NAMALWA (cell line): ENCODE results near the gene ACSM6.

ENCODE experiments used
- DNase-seq: peaks from one replicate; pipeline ENCODE4 v3.0.0-alpha.2; 2015; ENCODE audit warnings: low spot score

The ACSM6 gene

DNA sequence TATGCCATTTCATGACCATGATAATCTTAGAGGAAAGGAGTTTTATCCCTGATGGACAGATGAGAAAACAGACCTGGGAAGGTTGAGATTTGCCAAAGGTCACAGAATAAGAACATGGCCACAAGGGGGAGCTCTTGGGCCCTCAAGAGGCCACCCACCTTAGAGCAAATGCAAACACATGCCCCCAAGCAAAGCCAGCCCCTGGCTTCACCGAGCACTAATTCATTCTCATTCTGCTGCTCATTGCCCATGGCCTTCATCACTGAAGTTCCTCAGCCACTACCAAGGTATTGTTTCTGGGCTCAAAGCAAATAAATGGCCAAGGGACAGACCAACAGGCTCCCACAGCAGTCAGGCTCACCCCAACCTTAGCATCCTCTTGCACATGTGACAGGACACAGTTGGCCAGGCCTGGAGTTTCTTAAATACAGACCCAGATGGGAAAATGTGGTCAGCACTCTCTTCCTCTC lies 52.6 kb downstream of the ACSM6 start:
- DNase-seq, result peak; percentile 83

DNA sequence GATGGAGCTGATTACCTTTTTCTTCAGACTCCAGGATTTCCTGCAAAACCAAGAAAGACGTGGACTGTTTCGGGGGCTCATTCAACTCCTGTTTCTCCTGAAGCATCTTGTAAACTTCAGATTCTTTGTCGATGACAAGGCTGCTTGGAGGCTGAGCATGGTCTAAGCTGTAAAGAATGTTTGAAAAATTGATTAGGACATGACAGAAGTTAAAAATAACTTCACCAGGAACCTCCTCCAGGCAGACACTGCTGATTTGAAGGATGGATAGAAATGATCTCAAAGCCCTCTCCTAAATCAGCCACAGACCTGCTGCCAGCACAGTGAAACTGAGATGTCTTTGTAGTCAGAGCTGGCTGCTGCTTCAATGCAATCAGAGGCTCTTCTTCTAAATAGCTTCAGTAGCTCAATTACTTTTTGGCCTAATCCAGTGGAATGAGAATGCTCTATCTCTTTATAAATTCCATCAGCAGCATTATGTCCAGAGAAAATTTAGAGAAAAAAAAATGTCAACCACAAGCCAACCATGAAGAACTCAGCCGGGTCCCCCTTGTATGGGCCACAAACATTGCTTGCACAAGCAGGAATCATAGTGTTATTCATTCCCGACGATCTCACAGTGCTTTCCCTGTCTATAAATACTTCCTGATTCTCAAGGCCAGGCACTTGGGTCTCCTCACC lies 53.3 kb downstream of the ACSM6 start:
- DNase-seq, result no peak

DNA sequence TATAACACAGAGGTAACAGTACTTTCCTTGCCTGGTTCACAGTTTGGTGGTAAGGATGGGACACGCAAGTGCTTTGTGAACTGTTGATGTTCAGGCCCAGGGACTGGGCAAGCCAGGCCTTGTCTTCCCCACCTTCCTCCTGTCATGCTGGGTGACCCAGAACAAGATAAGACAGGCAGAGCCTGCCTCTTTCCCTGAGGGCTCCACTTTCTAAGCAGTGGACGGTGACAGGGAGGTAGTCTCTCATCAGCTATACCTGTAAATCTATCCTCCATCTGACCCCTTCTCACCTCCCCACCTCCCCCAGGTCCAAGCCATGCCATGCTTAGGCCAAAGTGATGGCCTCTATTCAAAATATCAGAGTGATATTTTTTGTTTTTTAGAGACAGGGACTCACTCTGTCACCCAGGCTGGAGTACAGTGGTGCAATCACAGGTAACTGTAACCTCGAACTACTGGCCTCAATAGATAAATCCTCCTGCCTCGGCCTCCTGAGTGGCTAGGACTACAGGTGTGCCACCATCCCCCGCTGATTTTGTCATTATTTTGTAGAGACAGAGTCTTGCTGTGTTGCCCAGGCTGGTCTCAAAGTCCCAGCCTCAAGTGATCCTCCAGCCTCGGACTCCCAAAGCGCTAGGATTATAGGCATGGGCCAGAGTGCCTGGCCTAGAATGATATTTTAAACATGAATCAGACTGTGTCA lies 54.0 kb downstream of the ACSM6 start:
- DNase-seq, result no peak

GRCh38 chr10:95248989-95249388 lies 55.0 kb downstream of the ACSM6 start:
- no peak for DNase-seq

GRCh38 chr10:95249467-95249866 lies 55.4 kb downstream of the ACSM6 start:
- no peak for DNase-seq

DNA sequence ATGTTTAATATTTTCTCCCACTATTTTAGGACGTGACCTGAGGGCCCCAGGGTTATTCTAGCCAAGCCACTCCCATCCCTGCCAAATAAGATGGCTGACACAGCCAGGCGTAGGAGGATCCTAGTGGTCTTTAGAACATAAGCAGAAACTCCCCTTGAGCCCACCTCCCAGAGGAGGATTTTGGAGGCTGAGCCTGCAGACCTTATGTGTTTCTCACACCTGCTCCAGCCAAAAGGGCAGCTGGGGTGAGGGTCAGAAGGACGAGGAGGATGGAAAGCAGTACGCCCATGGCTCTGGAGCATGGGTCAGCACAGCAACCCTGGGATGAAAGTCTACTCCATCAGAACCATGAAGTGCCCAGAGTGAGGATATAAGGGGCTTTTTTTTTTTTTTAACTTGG lies 56.8 kb downstream of the ACSM6 start:
- no peak for DNase-seq

- DNase-seq, result no peak
These were observed 59.0 kb downstream of the ACSM6 start for GRCh38 chr10:95253007-95253406.

- DNase-seq, result no peak
These were observed 59.6 kb downstream of the ACSM6 start for GRCh38 chr10:95253686-95254085.

- no peak for DNase-seq
These were observed 60.6 kb downstream of the ACSM6 start for GRCh38 chr10:95254629-95255028.

DNA sequence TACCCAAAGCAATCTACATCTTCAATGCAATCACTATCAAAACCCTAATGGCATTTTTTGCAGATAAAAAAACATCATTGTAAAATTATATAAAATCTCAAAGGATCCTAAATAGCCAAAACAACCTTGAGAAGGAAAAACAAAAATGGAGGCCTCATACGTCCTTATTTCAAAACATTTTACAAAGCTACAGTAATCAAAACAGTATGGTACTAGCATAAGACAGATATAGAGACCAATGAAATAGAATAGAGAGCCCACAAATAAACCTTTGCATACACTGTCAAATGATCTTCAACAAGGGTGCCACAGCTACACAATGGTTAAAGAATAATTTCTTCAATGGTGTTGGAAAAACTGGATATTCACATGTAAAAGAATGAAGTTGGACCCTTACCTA lies 62.2 kb downstream of the ACSM6 start:
- no peak for DNase-seq

DNA sequence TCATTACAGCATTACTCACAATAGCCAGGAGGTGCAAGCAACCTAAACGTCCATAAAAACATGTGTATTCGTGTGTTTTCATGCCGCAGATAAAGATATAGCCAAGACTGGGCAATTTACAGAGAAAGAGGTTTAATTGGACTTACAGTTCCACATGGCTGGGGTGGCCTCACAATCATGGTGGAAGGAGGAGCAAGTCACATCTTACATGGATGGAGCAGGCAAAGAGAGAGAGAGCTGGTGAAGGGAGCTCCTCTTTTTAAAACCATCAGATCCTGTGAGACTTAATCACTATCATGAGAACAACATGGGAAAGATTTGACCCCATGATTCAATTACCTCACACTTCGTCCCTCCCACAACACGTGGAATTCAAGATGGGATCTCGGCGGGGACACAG lies 63.8 kb downstream of the ACSM6 start:
- DNase-seq, result no peak

DNA sequence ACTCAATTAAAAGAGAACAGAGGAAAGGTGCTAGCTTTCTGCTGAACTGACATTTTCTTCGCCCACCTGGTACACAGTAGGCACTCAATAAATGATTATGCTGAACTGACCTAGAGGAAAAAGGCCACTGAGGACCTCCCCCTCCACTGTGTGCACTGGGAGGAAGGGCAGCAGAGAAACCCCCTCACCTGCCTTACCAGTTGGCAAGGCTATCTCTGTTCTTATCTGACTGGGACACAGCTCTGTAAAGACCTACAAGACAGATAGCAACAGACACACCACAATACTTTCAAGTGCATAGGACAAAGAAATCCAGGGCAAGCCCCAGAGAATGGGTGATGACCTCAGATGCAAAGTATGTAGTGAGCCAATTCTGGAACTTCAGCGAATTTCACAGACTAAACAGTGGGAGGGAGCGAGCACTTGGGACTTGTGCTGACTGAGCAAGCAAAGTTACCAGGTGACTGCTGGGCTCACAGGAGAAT lies 66.4 kb downstream of the ACSM6 start:
- no peak for DNase-seq

- DNase-seq, result no peak
These were observed 67.0 kb downstream of the ACSM6 start for GRCh38 chr10:95260909-95261552.

DNA sequence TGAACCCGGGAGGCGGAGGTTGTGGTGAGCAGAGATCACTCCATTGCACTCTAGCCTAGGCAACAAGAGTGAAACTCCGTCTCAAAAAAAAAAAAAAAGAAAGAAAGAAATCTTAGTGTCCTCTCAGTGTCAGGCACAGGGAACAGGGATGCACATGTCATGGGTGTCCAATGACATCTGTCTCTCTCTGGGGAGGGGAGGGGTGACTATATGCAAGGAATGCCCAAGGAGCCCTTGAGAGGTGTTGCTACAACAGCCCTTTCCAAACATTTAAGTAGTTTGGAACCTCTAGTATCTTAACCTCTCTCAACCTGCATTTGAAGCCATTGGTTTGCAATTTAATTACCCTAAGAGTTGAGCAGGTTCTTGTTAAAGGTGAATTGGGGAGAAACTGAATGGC lies 67.9 kb downstream of the ACSM6 start:
- DNase-seq, result no peak

- no peak for DNase-seq
These were observed 68.9 kb downstream of the ACSM6 start for GRCh38 chr10:95262763-95263518.

DNA sequence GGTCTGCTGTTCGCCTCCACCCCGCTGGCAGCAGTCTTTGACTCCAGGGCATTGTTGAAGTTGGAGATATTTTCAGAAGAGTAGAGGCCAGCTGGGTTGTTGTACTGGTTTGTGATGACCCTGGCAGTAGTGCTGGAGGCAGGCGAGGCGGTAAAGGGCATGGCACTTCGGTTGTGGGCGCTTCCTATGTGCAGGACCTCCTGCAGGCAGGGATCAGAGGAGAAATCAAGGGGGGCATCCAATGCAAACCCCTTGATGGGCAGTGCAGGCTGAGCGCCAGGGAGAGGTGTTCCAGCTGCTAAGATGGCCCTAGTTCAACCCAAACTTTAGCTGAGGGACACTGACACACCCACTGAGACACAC lies 69.8 kb downstream of the ACSM6 start:
- no peak for DNase-seq

GRCh38 chr10:95264227-95265051 lies 70.4 kb downstream of the ACSM6 start:
- DNase-seq, result no peak

GRCh38 chr10:95265572-95265971 lies 71.5 kb downstream of the ACSM6 start:
- DNase-seq, result no peak

DNA sequence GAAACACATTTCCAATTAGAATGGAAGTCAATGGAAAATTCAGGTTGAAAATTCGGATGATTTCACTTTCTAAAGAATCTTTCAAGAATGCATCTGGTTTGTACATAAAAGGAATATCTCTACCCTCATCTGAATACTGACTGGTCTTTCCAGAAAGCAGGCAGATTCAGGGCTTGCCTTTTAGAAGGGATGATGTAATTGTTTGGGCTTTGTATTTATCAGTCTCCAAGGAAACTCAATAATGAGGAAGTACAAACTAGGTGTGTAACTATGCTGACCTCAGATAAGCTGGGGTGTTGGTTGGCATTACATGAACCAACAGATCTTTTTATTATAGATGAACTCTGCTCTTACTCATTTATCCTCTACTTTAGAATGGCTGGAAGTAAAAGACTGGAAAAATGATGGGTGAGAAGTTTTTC lies 72.6 kb downstream of the ACSM6 start:
- DNase-seq, result peak; percentile 75

GRCh38 chr10:95267251-95267650 lies 73.2 kb downstream of the ACSM6 start:
- no peak for DNase-seq

DNA sequence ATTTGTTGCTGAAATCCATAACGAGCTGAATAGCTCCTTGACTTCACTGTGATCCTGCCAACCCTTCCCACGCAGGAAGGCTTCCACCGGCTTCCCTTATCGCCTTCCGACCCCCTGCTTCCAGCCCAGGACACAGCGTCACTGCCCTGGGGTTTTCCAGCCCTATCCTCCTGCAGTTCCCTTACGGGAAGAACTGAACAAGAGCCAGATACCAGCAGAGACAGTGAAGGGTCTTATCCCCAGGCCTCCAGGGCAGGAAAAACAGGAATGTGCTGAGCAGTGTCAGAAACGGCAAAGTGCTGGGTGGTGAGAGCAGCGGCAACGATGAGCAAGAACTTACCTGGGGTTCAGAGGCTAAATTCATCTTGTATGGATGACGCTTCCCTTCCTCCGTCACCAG lies 74.4 kb downstream of the ACSM6 start:
- no peak for DNase-seq
